GM23248 (cell line): ENCODE results near the gene CENPU.

ENCODE experiments used
- EZH2 ChIP-seq: fragments of 200-600 bp; sonication (generic); IDR thresholded peaks from 2 replicates; pipeline ENCODE4 v1.6.1; 2018; ENCODE audit warnings: antibody characterized with exemption, mild to moderate bottlenecking; ENCODE audit not compliant: insufficient read depth, poor library complexity, severe bottlenecking
- EZH2phosphoT487 ChIP-seq: fragments of 200-600 bp; sonication (generic); IDR thresholded peaks from 2 replicates; pipeline ENCODE4 v1.6.1; 2018; ENCODE audit warnings: antibody characterized with exemption, moderate library complexity, mild to moderate bottlenecking, low read depth; ENCODE audit not compliant: insufficient read depth

DNA sequence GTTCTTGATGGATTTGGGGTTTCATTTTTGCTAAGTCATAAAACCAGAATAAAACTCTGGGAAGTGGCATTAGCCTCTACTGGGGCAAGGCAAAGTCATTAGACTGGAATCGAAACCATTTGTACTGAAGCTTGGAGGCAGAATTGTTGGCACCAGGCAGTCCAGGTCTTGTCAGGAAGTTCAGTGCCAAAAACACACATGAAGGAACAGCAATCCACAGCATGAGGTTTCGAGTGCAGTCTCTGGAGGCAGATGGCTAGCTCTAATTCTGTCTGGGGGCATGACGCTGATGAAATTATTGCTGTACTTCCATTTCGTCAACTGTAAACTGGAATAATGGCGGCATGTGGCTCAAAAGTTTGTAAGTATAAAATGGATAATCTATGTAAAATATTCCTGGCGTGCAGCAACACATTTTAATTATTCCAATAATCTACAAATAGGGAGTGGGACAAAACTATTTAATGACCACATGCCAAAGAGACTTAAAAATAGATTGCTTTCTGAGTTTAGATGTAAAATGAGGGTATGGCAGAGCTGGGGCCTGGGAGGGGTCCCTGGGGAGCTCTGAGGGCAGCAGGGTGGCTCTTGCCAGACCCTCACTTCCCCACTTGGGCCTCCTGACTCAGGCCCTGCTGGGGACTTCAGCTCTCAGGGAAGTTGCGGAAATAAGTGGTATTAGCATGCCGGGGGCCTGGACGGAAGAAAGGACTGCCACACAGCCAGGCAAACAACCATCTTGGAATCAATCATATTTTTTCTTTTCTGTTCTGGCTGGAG is 18.8 kb upstream of the CENPU start:
- TF ChIP-seq EZH2phosphoT487 (no peak), EZH2 (no peak)
